KMS-11 (cell line): ENCODE data around the gene ARHGEF10L.

Source experiments
- H2AFZ ChIP-seq: fragments of 200-600 bp; sonication (generic); 2 replicates; pipeline ENCODE4 v1.6.1; 2016; ENCODE audit warnings: antibody characterized with exemption, mixed run types, low read depth
- H3K27ac ChIP-seq: fragments of 200-600 bp; sonication (generic); 2 replicates; pipeline ENCODE4 v1.6.1; 2016; ENCODE audit warnings: mild to moderate bottlenecking, mixed run types
- H3K27me3 ChIP-seq: fragments of 200-600 bp; sonication (generic); 2 replicates; pipeline ENCODE4 v1.6.1; 2017; ENCODE audit warnings: mild to moderate bottlenecking, low read depth, mixed run types, moderate library complexity; ENCODE audit not compliant: insufficient read depth
- H3K36me3 ChIP-seq: fragments of 200-600 bp; sonication (generic); 2 replicates; pipeline ENCODE4 v1.6.1; 2017; ENCODE audit warnings: mild to moderate bottlenecking, mixed run types; ENCODE audit not compliant: insufficient read depth
- H3K4me1 ChIP-seq: fragments of 200-600 bp; sonication (generic); 2 replicates; pipeline ENCODE4 v1.6.1; 2016; ENCODE audit warnings: mild to moderate bottlenecking, low read depth, mixed run types; ENCODE audit not compliant: poor library complexity, severe bottlenecking
- H3K4me2 ChIP-seq: fragments of 200-600 bp; sonication (generic); 2 replicates; pipeline ENCODE4 v1.7.0; 2016; ENCODE audit warnings: mild to moderate bottlenecking, mixed run types
- H3K4me3 ChIP-seq: fragments of 200-600 bp; sonication (generic); IDR thresholded peaks from 2 replicates; pipeline ENCODE4 v1.6.1; 2017; ENCODE audit warnings: low read depth, low read length, mixed read lengths; ENCODE audit not compliant: insufficient read depth
- H3K79me2 ChIP-seq: fragments of 200-600 bp; sonication (generic); 2 replicates; pipeline ENCODE4 v1.6.1; 2016; ENCODE audit warnings: low read depth, mixed run types; ENCODE audit not compliant: insufficient read depth
- H3K9ac ChIP-seq: fragments of 200-600 bp; sonication (generic); 2 replicates; pipeline ENCODE4 v1.6.1; 2016; ENCODE audit warnings: mild to moderate bottlenecking, mixed run types
- H4K20me1 ChIP-seq: fragments of 200-600 bp; sonication (generic); 2 replicates; pipeline ENCODE4 v1.6.1; 2016; ENCODE audit warnings: mild to moderate bottlenecking, mixed run types; ENCODE audit not compliant: insufficient read depth
- TF ChIP-seq, protein P1 (sequence below): fragments of 200-600 bp; sonication (generic); conservative IDR thresholded peaks from 2 replicates; pipeline ENCODE4 v1.6.1; 2017; ENCODE audit warnings: low read depth, mild to moderate bottlenecking, antibody characterized with exemption, low read length, moderate library complexity, mixed read lengths

ARHGEF10L gene

DNA sequence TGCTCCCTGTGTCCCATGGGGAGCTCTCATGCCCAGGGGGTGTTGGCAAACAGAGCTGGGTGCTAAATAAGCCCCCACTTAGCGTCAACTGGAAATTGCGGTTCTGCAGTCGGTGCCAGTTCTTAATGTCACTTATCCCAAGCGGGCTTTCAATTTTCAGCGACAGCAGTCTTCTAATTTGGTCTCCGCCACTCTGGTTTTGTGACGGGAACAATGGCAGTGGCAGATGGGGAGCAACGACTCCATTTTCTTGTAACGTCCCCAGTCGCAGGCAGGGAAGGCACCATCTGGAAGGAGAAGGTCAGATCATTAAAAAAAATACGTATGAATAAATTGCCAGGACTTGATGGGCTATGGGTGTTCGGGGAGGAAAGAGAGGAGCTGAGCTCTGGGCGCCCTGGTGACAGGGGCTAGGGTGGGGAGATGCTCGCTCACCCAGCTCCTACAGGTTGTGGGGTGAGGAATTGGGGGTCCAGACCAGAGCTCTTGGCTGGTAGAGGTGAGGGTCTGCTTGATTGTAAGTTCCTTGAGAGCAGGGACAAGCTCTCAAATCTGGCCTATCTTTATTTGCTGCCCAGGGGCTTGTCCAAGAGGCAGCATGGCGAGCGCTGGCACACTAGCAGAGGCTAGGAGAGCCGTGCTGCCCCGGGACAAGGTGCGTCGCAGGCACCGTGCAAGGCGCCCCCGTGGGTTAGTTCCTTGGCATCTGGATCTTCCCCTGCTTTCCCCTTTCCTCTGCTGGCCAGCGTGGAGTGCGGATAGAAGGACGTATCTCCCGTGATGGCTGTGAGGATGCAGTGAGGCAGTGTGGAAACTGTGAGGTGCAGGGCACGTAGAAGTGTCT, 105.8 kb downstream of the ARHGEF10L start:
- Histone ChIP-seq H3K79me2 (no peaks in the 10 kb centered on the region), H3K9ac (no peak overlapping the region), H2AFZ (no peak overlapping the region), H3K36me3 (no peaks in the 10 kb centered on the region), H4K20me1 (no peaks in the 10 kb centered on the region), H3K4me3 (no peak overlapping the region), H3K4me2 (no peak overlapping the region), H3K27ac (no peak overlapping the region), H3K4me1 (no peaks in the 10 kb centered on the region), H3K27me3 (peaks cover 13% of the 10 kb centered on the region; the same call in 1 of the 2 replicates)
- TF ChIP-seq, protein P1, sequence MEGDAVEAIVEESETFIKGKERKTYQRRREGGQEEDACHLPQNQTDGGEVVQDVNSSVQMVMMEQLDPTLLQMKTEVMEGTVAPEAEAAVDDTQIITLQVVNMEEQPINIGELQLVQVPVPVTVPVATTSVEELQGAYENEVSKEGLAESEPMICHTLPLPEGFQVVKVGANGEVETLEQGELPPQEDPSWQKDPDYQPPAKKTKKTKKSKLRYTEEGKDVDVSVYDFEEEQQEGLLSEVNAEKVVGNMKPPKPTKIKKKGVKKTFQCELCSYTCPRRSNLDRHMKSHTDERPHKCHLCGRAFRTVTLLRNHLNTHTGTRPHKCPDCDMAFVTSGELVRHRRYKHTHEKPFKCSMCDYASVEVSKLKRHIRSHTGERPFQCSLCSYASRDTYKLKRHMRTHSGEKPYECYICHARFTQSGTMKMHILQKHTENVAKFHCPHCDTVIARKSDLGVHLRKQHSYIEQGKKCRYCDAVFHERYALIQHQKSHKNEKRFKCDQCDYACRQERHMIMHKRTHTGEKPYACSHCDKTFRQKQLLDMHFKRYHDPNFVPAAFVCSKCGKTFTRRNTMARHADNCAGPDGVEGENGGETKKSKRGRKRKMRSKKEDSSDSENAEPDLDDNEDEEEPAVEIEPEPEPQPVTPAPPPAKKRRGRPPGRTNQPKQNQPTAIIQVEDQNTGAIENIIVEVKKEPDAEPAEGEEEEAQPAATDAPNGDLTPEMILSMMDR, result no peak

DNA sequence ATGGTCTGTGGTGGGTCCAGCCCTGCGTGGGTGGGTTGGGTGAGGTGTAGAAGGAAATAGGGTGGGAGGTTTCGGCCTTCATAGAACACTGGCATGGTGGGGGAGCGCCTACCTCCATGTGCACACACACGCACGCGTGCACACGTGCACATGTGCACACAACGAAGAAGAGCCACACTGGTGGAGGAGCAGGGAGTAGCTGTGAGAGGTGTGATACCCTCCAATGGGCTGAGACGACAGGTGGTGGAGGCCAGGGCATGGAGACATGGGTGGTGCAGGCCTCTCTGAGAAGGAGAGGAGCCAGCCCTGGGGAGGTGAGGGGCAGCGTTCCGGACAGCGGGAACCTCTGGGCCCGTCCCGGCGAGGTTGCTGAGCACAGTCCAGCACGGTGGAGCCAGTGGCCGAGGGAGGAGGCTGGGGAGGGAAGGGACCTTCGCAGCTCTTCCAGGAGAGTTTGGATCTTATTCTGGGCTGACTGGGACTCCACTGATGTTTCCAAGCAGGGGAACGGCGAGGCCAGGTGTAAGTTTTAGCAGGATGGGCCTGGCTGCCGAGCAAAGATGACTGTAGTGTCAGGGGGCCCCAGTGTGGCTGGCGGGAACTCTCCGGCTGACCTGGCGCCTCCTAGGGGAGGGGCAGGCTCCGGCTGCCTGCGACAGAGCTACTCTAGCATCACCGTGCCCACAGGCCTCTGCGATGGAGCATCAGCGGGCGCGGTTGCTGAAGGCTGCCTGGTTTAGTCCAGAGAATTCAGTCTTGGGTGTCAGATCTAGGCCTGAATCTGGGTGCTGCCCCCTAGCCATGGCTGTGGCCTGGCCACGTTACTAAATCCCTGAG, 107.2 kb downstream of the ARHGEF10L start:
- Histone ChIP-seq H3K27me3 (peaks cover 13% of the 10 kb centered on the region; the same call in 1 of the 2 replicates), H3K4me2 (no peak overlapping the region), H3K4me3 (no peak overlapping the region), H3K27ac (no peak overlapping the region), H3K36me3 (no peaks in the 10 kb centered on the region), H2AFZ (no peak overlapping the region), H3K79me2 (no peaks in the 10 kb centered on the region), H3K9ac (no peak overlapping the region), H4K20me1 (no peaks in the 10 kb centered on the region), H3K4me1 (no peaks in the 10 kb centered on the region)
- TF ChIP-seq, protein P1, result no peak

DNA sequence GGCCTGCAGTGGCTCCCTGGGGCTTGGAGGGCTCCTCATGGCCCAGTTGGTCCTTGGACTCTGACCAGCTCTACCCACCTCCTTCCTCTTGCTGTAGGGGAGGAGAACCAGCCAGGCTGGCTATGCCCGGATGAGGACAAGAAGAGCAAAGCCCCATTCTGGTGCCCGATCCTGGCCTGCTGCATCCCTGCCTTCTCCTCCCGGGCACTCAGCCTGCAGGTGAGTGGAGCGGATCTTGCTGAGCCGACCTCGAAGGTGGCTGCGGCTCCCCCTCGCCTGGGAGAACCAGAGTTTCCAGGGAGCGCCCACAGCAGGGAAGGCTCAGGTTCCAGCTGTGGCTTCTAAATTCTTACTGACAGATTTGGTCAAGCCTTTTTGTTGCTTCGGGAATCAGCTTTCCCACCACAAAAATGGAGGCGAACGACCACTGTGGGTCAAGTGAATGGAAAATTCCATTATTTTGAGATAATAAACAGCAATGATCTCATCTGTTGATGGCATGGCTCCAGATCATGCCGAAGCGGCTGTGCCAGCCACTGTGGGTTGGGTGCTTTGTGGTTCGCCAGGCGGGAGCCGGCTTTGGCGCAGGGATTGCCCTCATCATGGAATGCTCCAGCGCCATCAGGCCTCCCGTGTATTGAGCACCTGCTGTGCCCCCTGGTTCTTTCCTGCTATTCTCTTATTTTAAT, 109.1 kb downstream of the ARHGEF10L start:
- no peak overlapping the region for H3K4me3 ChIP-seq
- no peaks in the 10 kb centered on the region for H3K36me3 ChIP-seq
- no peak overlapping the region for H2AFZ ChIP-seq
- H3K27ac ChIP-seq, result no peak overlapping the region
- H3K4me2 ChIP-seq, result no peak overlapping the region
- no peak overlapping the region for H3K9ac ChIP-seq
- no peaks in the 10 kb centered on the region for H3K4me1 ChIP-seq
- TF ChIP-seq, protein P1, result no peak
- no peaks in the 10 kb centered on the region for H3K79me2 ChIP-seq
- H4K20me1 ChIP-seq, result no peaks in the 10 kb centered on the region
- H3K27me3 ChIP-seq, result peaks cover 13% of the 10 kb centered on the region; the same call in 1 of the 2 replicates

DNA sequence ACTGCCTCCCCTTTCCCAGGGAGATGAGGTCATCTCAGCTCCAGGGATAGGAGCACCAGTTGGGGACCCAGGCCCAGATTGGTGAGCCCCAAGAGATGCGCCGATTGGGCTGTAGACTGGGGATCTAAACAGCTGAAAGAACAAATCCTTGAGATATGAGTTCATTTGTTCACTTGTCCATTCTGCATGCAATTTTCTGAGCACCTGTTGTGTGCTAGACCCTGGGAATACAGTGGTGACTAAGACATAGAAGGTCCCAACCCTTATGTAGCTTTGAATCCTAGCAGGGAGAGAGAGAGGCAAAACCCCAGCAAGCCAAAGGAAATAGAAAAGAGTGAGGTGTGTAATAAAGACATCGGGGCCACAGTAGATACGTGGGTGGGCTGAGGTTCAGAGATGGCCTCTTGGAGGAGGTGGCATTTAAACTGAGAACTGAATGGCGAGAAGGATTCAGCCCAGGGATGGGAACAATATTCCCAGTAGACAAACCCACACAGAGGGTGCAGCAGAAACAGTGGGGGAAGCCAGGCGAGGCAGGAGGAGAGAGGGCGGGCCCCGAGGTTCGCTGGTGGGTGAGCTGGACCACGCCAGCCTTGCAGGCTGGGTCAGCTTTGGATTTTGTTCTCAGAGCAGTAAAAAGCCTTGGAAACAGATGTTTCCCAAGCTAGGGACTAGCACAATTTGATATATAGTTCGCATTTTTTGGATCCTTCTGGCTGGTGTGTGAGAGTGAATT, 110.0 kb downstream of the ARHGEF10L start:
- Histone ChIP-seq H3K36me3 (no peaks in the 10 kb centered on the region), H4K20me1 (no peaks in the 10 kb centered on the region), H3K4me1 (no peaks in the 10 kb centered on the region), H3K9ac (no peak overlapping the region), H3K27ac (no peak overlapping the region), H3K4me2 (no peak overlapping the region), H3K4me3 (no peak overlapping the region), H3K27me3 (peaks cover 15% of the 10 kb centered on the region; the same call in 1 of the 2 replicates), H3K79me2 (no peaks in the 10 kb centered on the region), H2AFZ (no peak overlapping the region)
- TF ChIP-seq, protein P1, result no peak
